IPS DF 6.9 (cell line): ENCODE measurements around the gene ACOT4.

Experiments
- DNase-seq: peaks from one replicate; pipeline ENCODE4 v3.0.0-alpha.2; 2013; ENCODE audit warnings: low read depth, low spot score
- H3K27ac ChIP-seq: one replicate; pipeline ENCODE4 v1.5.1; 2013; ENCODE audit warnings: low read length, control low read depth
- H3K27me3 ChIP-seq: 2 replicates; pipeline ENCODE4 v1.6.1; 2013; ENCODE audit warnings: mild to moderate bottlenecking, low read length; ENCODE audit not compliant: control insufficient read depth, insufficient read depth
- H3K36me3 ChIP-seq: 2 replicates; pipeline ENCODE4 v1.6.1; 2013; ENCODE audit warnings: low read length; ENCODE audit not compliant: control insufficient read depth, insufficient read depth
- H3K4me1 ChIP-seq: 2 replicates; pipeline ENCODE4 v1.6.1; 2013; ENCODE audit warnings: low read length; ENCODE audit not compliant: control insufficient read depth, insufficient read depth
- H3K4me3 ChIP-seq: 2 replicates; pipeline ENCODE4 v1.5.1; 2013; ENCODE audit warnings: mild to moderate bottlenecking, low read length
- H3K9me3 ChIP-seq: 2 replicates; pipeline ENCODE4 v1.6.1; 2013; ENCODE audit warnings: low read length, inconsistent platforms; ENCODE audit not compliant: control insufficient read depth, insufficient read depth
- WGBS: extraction: QIAGEN DNeasy Blood & Tissue Kit; methylation state at CpG from one replicate; pipeline ENCODE4 v1.1.7; 2013; ENCODE audit warnings: mixed read lengths, missing lambda C conversion rate; ENCODE audit not compliant: insufficient read length, insufficient coverage; 5-methylcytosine and 5-hydroxymethylcytosine counted together

ACOT4 gene

GRCh38 chr14:73610687-73611086 lies 19.0 kb downstream of the ACOT4 start:
- H3K4me1 ChIP-seq, result no peaks in the 10 kb centered on the region
- H3K27me3 ChIP-seq, result peaks cover 3% of the 10 kb centered on the region; the same call in 1 of the 2 replicates
- H3K36me3 ChIP-seq, result no peaks in the 10 kb centered on the region
- H3K27ac ChIP-seq, result no peak overlapping the region
- no peak for DNase-seq
- WGBS, result no CpG with 5 or more reads among the region's 2 CpGs
- H3K9me3 ChIP-seq, result no peaks in the 10 kb centered on the region
- H3K4me3 ChIP-seq, result no peak overlapping the region

- Histone ChIP-seq H3K9me3 (no peaks in the 10 kb centered on the region), H3K4me1 (no peaks in the 10 kb centered on the region), H3K27me3 (peaks cover 3% of the 10 kb centered on the region; the same call in 1 of the 2 replicates), H3K4me3 (peak within 1 kb of the TSS; percentile 93), H3K36me3 (no peaks in the 10 kb centered on the region), H3K27ac (no peak within 1 kb of the TSS)
- DNase-seq, result no peak
- no CpG with 5 or more reads among the region's 84 CpGs for WGBS
Observed at GRCh38 chr14:73612339-73613045, 20.8 kb downstream of the ACOT4 start, which contains the start of gene ACOT6. TSS of gene ACOT6 (plus strand) at chr14:73612517. CDS start at chr14:73612572, 55 bp downstream.

- Histone ChIP-seq H3K36me3 (no peaks in the 10 kb centered on the region), H3K27me3 (peaks cover 3% of the 10 kb centered on the region; the same call in 1 of the 2 replicates), H3K4me3 (peak overlapping the region; percentile 93), H3K9me3 (no peaks in the 10 kb centered on the region), H3K27ac (no peak overlapping the region), H3K4me1 (no peaks in the 10 kb centered on the region)
- no peak for DNase-seq
- no CpG with 5 or more reads among the region's 13 CpGs for WGBS
Observed at GRCh38 chr14:73613046-73613383, 21.3 kb downstream of the ACOT4 start.

GRCh38 chr14:73613419-73613963 lies 21.8 kb downstream of the ACOT4 start:
- WGBS, result no CpG with 5 or more reads among the region's 3 CpGs
- H3K4me3 ChIP-seq, result no peak overlapping the region
- H3K4me1 ChIP-seq, result no peaks in the 10 kb centered on the region
- peaks cover 3% of the 10 kb centered on the region; the same call in 1 of the 2 replicates for H3K27me3 ChIP-seq
- DNase-seq, result no peak
- no peak overlapping the region for H3K27ac ChIP-seq
- no peaks in the 10 kb centered on the region for H3K9me3 ChIP-seq
- H3K36me3 ChIP-seq, result no peaks in the 10 kb centered on the region

- H3K4me3 ChIP-seq, result no peak overlapping the region
- peaks cover 3% of the 10 kb centered on the region; the same call in 1 of the 2 replicates for H3K27me3 ChIP-seq
- H3K36me3 ChIP-seq, result no peaks in the 10 kb centered on the region
- H3K27ac ChIP-seq, result no peak overlapping the region
- no peaks in the 10 kb centered on the region for H3K9me3 ChIP-seq
- no peaks in the 10 kb centered on the region for H3K4me1 ChIP-seq
- no peak for DNase-seq
- WGBS, result no CpG with 5 or more reads among the region's 4 CpGs
Observed at GRCh38 chr14:73616831-73617230, 25.2 kb downstream of the ACOT4 start.

GRCh38 chr14:73619524-73619923 lies 27.9 kb downstream of the ACOT4 start:
- H3K9me3 ChIP-seq, result no peaks in the 10 kb centered on the region
- no peaks in the 10 kb centered on the region for H3K36me3 ChIP-seq
- no peak overlapping the region for H3K27ac ChIP-seq
- no peak overlapping the region for H3K4me3 ChIP-seq
- H3K4me1 ChIP-seq, result no peaks in the 10 kb centered on the region
- DNase-seq, result no peak
- no peaks in the 10 kb centered on the region for H3K27me3 ChIP-seq
- WGBS, result no CpG with 5 or more reads among the region's 1 CpG

GRCh38 chr14:73620268-73620667 lies 28.6 kb downstream of the ACOT4 start:
- H3K4me1 ChIP-seq, result no peaks in the 10 kb centered on the region
- no peak overlapping the region for H3K4me3 ChIP-seq
- H3K36me3 ChIP-seq, result no peaks in the 10 kb centered on the region
- WGBS, result no CpG with 5 or more reads among the region's 10 CpGs
- H3K27ac ChIP-seq, result no peak overlapping the region
- DNase-seq, result no peak
- no peaks in the 10 kb centered on the region for H3K9me3 ChIP-seq
- H3K27me3 ChIP-seq, result no peaks in the 10 kb centered on the region

- Histone ChIP-seq H3K4me3 (no peak overlapping the region), H3K27me3 (no peaks in the 10 kb centered on the region), H3K36me3 (no peaks in the 10 kb centered on the region), H3K4me1 (no peaks in the 10 kb centered on the region), H3K27ac (no peak overlapping the region), H3K9me3 (no peaks in the 10 kb centered on the region)
- WGBS, result no CpG with 5 or more reads among the region's 4 CpGs
- no peak for DNase-seq
Observed at GRCh38 chr14:73623504-73624054, 31.9 kb downstream of the ACOT4 start.

GRCh38 chr14:73625706-73626105 lies 34.0 kb downstream of the ACOT4 start:
- Histone ChIP-seq H3K27me3 (no peaks in the 10 kb centered on the region), H3K4me3 (no peak overlapping the region), H3K9me3 (no peaks in the 10 kb centered on the region), H3K4me1 (no peaks in the 10 kb centered on the region), H3K36me3 (no peaks in the 10 kb centered on the region), H3K27ac (no peak overlapping the region)
- no peak for DNase-seq
- no CpG with 5 or more reads among the region's 1 CpG for WGBS

- no CpG with 5 or more reads among the region's 2 CpGs for WGBS
- no peaks in the 10 kb centered on the region for H3K4me1 ChIP-seq
- DNase-seq, result no peak
Observed at GRCh38 chr14:73627151-73627558, 35.5 kb downstream of the ACOT4 start.

More at GRCh38 chr14:73627151-73627558, 35.5 kb downstream of the ACOT4 start:
- H3K9me3 ChIP-seq, result no peaks in the 10 kb centered on the region
- H3K36me3 ChIP-seq, result no peaks in the 10 kb centered on the region
- no peak overlapping the region for H3K27ac ChIP-seq
- H3K27me3 ChIP-seq, result no peaks in the 10 kb centered on the region
- no peak overlapping the region for H3K4me3 ChIP-seq
